NCI-H446 (cell line): Measurements from ENCODE around the gene IFT27.
A peak's percentile ranks its signal among the peaks of the same experiment; 100 is the strongest.
"Not testable (repeated sequence)": the region's sequence is repeated elsewhere in the genome, so short reads cannot be mapped to it uniquely, and the experiment has no call there.

Source experiments
- DNase-seq, 2 experiments: peaks; one replicate each; lab custom pipeline; 2025; lab: John Stamatoyannopoulos, UW

The IFT27 gene

DNA sequence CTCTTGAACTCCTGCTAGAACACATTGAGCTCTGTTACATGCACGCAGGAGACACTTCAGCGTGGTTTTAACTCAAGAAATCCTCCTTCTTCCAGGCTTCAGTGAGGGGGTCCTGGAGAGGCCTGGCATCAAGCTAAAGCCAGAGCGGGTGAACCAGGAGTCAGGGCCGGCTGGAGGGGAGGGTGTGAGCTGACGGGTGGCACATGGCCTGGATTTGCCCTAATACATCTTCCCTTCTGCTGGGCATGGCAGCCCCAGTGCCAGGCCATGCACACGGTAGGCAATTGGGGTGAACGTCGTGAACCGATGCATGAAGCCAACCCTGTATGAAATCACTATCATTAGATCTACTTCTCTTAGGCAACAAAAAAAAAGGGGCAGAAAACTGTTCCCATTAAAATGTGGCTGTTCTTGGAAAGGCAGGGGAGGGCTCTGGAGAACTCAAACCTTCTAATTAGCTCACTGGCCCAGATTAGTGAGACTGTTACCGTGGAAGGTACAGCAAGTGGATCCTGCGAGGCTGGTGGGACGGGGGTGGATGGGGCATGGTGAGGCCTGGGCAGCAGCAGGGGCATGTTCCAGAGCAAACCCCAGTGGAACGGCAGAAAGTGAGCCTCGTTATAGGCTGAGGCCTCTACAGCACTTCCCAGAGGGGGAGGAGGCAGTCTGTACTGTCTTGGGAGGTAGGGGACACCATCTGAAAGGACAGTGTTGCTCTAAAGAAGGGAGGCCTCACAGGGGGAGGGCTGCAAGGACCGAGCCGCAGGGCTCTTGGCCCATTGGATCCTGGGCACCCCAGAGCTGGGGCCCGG, 10.6 kb downstream of the IFT27 start:
- no peak for DNase-seq

DNA sequence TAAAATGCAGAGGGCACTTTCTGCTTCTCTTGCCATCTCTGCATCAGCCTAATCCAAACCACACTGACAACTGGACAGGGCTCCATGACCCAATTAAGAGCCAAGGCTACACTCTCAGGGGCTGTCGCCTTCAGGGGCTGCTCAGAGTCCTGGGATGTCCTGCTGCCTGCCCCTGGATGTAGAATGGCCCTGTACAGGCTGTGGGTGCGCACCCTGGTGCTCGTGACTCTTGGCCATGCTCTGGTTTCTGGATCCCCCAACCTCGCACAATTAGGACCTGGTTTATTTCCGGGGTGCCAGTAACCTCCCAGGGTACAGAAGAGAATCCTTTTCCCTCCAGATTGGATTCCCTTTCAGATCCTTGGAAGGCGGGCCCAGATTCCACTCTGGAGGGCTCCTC, 11.3 kb downstream of the IFT27 start:
- DNase-seq = no peak

DNA sequence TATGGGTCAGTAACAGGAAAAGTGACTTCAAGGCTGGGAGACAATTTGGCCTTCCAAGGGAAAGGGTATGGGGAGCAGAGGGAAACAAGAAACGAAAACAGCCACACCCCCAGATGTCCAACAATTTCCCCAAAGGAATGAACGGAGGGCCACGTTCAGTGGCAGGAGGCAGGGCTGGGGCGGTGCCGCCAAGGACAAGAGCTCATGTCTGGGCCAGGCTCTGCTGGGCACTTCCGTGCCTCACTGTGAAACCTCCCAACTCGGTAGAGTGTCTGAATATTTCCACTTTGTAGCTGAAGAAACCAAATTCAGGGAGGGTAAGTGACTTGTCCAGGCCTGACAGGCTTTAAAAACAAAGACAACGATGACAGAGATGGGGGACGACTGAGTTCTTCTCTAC, 11.9 kb downstream of the IFT27 start:
- no peak for DNase-seq

DNA sequence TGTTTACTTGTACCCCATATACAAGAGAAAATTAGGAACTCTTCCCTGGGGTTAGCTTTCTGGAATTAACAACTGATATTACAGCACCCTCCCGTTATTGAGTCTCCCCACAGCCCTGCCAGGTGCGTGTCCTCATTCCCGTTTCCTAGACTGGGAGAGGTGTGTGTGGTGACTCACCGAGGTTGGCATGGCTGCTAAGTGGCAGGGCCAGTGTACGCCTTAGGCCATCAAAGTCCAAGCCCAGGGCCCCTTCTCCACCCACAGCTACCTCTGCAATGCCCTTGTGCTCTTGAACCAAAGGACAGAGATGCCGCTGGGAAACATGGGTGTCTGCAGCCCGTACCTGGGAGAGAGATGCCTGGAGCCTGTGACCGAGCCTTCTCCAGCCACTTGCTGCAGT, 12.3 kb downstream of the IFT27 start:
- DNase-seq = no peak

DNA sequence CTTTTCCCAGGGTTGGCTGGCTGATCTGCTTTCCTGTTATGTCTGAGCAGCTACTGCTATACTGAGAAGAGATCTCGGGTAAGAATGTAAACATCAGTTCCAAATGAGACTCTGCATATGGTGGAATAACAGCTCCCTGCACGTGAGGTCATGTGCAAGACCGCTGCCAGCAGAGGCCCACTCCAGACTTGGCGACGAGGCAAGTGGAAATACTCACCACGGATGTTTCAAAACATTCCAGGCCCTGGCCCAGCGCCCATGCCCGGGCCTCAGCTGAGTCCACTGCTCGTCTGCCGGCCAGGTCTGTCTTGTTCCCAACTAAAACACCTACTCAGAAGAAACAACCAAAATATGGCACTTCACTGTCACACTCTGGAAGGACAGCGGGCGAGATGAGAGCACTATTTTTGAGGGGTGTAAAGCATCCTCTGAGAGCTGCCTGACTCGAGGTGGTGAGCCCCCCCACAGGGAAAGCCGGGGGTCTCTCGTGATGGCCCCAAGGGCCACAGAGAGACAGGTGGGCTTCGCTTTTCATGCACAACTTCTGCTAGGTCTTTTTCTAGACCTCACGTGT, 13.1 kb downstream of the IFT27 start:
- no peak for DNase-seq

DNA sequence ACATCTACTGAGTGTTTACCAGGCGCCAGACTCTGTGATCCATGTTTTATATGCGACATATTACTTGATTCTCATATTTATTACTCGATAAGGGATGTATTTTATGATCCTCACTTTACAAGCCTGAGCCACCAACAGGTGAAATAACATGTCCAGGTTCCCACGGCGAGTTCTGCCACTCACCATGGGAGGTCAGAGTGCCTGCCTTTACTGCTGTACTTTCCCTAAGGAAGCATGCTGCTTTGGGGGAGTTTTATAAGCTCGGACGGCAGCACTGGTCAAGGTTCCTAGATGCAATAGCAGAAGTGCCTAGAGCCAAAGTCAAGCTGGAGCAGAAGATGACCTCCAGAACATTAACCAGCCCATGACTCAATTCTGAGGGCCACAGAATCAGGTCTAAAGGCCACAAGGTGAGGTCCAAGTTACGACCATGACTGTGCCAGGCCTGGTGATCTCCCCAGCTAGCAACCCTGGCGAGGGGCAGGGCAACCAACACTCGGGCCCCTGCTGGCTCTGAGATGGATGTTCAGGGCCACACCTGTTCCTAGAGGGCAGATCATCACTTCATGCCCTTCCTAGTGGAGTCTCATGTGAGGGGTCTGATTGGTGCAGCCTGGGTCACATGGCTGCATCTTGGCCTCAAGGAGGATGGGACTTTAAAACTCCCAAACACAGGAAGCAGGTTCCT, 14.2 kb downstream of the IFT27 start:
- no peak for DNase-seq

DNA sequence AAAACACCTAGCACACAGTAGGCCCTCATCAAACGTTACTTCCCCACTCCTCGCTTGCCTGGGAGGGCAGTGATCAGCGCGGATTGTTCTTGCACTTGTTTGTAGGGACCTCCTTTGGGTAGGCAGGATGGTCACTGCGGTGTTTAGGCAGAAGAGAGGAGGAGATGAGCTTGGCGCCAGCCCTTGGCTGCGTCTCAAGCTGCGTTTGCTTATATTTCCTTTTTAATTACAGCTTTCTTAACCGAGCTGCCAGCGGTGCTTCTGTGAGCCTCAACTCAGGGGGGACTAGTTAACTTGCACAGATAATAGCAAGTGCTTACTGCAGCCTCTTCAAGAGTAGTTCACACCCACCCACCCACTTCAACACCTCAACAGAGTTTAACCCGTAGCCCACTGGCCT, 15.1 kb downstream of the IFT27 start:
- no peak for DNase-seq

- no peak for DNase-seq
These were observed 16.3 kb downstream of the IFT27 start for GRCh38 chr22:36759481-36760159.

DNA sequence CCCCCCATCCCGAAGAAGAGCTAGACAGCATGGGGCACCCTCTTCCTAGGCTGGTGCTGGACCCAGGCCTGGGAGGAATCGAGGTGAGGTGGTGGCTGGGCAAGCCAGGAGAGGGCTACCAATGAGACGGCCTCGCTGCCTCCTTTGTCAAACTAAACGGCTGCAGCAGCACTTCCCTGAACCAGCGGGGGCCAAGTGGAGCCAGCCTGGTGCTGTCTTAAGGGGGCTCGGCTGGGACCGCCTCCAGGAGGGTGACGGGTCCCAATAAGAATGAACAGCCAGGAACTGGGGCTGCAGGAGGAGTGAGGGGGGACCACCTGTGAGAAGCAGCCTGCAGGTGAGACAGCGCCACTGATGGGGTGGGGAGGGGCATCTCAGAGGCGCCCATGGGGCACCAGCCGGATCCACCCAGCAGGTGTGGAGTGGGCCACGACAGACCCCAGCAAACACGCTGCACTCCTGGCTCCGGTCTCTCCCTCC, 17.1 kb downstream of the IFT27 start:
- no peak for DNase-seq

DNA sequence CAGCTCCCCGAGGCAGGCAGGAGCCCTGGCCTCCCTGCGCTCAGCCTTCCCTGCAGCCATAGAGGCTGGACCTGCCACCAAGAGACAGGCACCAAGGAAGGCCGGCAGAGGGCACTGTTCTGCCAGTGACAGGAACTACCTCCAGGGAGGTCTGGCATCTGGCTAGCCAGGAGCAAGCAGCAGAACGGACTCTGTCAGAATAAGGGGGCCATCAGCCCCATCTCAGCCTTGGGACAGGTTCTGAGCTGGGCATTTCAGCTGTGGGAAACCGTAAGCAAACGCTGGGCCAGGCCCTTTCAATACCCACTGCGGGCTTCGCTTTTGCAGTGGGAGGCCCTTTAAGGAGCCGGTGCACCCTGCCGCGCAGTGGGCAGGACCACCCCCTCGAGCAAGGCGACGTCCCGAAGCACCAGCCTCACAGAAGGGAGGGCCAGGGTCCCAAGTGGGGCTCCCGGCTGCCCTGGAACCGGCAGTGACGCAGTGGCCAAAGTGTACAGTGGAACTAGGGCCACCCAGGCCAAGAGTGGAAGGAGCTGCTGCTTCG, 18.2 kb downstream of the IFT27 start:
- peak in 1 of 2 experiments; percentile 63 for DNase-seq

GRCh38 chr22:36756746-36757655, 18.9 kb downstream of the IFT27 start:
- no peak for DNase-seq

DNA sequence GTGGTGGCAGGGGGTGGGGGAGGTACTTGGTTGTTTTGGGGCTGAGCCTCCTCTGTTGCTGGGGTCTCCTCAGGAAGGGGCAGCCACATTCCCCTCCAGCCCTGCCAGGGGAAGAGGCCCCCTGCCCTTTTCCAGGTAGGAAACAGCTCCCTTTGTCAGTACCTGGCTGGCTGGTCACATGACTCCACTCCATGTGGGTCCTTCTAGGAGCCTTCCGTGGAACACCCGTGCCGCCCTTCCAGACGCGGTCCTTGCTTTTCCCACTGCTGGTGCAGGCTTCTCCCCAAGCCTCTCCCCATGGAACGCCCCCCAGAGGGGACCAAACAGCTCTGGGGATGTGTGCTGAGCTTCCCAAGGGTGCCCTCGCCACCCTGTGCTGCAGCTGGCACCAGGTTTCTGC, 19.9 kb downstream of the IFT27 start:
- no peak for DNase-seq

- no peak for DNase-seq
These were observed 20.6 kb downstream of the IFT27 start for GRCh38 chr22:36755316-36755715.

DNA sequence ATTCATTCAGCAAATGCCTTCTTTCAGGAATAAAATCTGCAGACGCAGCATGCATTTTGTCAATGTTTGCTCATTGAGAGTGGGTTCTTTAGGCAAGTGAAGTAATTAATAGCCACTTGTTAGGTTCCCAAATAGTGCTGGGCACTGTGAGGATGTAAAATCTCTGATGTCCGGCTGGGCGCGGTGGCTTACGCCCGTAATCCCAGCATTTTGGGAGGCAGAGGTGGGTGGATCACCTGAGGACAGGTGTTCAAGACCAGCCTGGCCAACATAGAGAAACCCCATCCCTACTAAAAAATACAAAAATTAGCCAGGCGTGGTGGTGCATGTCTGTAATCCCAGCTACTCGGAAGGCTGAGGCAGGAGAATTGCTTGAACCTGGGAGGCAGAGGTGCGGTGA, 21.0 kb downstream of the IFT27 start:
- not testable (repeated sequence) for DNase-seq

- DNase-seq = no peak
These were observed 22.0 kb downstream of the IFT27 start for GRCh38 chr22:36753916-36754315.

DNA sequence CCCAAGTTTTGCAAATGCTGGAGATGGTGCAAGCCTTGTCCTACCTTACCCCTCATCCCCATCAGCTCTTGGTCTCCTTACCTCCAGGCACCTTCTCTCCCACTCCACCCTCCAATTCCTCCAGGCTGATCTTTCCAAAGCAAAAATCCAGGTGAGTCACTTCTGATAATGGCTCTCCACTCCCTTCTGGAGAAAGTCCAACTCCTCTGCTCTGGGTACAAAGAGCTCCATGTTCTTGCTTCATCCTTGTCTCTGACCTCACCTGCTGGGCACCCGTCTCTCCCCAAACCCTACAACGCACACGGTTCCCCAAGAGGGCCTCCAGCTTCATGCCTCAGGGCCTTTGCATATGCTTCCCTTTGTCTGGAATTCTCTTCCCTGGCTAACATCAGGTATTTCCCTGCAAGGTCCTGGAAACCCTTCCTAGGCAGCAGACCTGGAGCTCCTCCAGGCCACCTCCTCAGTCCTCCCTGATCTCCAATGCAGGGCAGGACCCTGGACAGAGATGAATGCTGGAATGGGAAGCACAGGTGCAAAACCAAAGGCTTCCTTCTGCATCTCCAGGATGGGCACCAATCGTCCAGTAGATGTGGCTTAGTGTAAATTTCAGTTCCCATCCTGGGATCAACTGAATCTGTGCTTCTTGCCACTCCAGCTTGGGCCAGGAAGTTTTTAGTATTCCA, 22.7 kb downstream of the IFT27 start:
- no peak for DNase-seq

- DNase-seq = no peak
These were observed 29.4 kb downstream of the IFT27 start for GRCh38 chr22:36746375-36746970.

GRCh38 chr22:36745301-36745995, 30.5 kb downstream of the IFT27 start:
- no peak for DNase-seq

GRCh38 chr22:36744791-36745190, 31.1 kb downstream of the IFT27 start:
- DNase-seq = no peak

GRCh38 chr22:36744413-36744765, 31.5 kb downstream of the IFT27 start:
- no peak for DNase-seq
